ENCODE data around the gene MINDY2. TPM values are rescaled to one million over a fixed set of nuclear protein-coding genes. Genes with fewer than 3 reads are reported as not detected.

The MINDY2 gene
- 10 to 100 TPM; 10.7 to 14.6 TPM for total RNA-seq

- ATAC-seq (peak; percentile 96 to 99), DNase-seq (ENCODE audit: low spot score in 2 of 2) (peak; percentile 92 to 97)
- peaks cover 6 to 8% of the 10 kb centered on the region in 2 donors for H3K36me3 Mint-ChIP-seq
- H3K27ac Mint-ChIP-seq, result peak within 1 kb of the TSS; percentile 91 to 95
- peaks cover 0 to 5% of the 10 kb centered on the region in 2 donors for H3K9me3 Mint-ChIP-seq
Observed at GRCh38 chr15:58770857-58771620, at the start of gene MINDY2. Gene MINDY2, plus strand, starts transcription at chr15:58771302. Its CDS starts 94 bp downstream, at chr15:58771396.

GRCh38 chr15:58724466-58724865 lies 46.6 kb upstream of the MINDY2 start:
- DNase-seq (ENCODE audit: low spot score in 2 of 2) (no peak), ATAC-seq (peak; percentile 29 to 32)
- Mint-ChIP-seq H3K27ac (no peak overlapping the region), H3K36me3 (peaks cover 0 to 16% of the 10 kb centered on the region in 2 donors), H3K9me3 (no peaks in the 10 kb centered on the region)

DNA sequence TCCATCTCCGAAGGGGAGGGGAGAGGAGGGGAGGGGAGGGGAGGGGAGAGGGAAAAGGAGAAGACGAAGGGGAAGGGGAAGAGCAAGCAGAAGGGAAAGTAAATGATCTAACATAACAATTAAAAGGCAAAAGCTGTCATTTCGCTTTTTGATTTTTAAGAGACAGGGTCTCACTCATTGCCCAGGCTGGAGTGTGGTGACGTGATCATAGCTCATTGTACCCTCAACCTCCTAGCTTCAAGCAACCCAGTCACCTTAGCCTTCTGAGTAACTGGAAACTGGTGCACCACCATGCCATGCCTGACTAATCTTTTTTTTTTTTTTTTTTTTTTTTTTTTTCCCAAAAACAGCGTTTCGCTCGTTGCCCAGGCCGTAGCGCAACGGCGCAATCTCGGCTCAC lies 44.2 kb upstream of the MINDY2 start:
- no peak overlapping the region for H3K27ac Mint-ChIP-seq
- DNase-seq (ENCODE audit: low spot score in 2 of 2), result no peak
- no peaks in the 10 kb centered on the region for H3K9me3 Mint-ChIP-seq
- H3K36me3 Mint-ChIP-seq, result peaks cover 0 to 16% of the 10 kb centered on the region in 2 donors
- peak in 1 of 2 donors; percentile 61 for ATAC-seq

DNA sequence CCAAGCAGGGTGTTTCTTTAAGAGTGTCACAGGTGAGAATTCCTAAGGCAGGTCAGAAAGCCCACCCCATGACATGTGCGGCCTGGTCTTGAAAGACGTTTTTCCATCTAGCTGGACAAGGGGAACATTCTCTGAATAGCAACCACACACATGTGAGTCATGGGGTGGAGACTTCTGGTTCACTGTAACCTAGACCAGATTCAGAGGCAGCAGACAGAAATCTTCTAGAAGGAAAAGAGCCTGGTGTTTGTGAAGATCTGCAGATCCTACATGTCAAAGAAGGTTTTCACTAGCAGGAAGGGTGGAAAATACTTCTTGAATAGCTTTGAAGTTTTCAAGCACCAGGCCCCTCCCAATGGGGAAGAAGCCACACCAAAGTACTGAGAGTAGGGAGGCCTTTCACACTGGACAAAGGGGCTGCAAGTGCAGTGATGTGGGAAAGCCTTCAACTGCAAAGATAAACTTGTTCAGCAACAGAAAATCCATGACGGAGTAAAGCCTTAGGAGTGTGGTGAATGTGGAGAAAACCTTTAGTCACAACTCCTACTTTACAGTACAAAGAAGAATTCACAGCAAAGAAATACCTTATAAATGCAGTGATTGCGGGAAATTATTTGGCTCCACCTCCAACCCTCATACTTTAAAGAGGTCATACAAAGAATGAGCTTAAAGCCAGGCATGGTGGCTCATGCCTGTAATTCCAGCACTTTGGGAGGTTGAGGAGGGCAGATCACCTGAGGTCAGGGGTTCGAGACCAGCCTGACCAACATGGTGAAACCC lies 39.2 kb upstream of the MINDY2 start:
- Mint-ChIP-seq H3K27ac (peak overlapping the region in 1 of 2 donors; percentile 12), H3K9me3 (no peaks in the 10 kb centered on the region), H3K36me3 (peaks cover 0 to 28% of the 10 kb centered on the region in 2 donors)
- DNase-seq (ENCODE audit: low spot score in 2 of 2) (no peak), ATAC-seq (no peak)

GRCh38 chr15:58732625-58733363 lies 38.3 kb upstream of the MINDY2 start:
- Mint-ChIP-seq H3K27ac (no peak overlapping the region), H3K36me3 (peaks cover 0 to 28% of the 10 kb centered on the region in 2 donors), H3K9me3 (no peaks in the 10 kb centered on the region)
- no peak for ATAC-seq
- no peak for DNase-seq (ENCODE audit: low spot score in 2 of 2)

DNA sequence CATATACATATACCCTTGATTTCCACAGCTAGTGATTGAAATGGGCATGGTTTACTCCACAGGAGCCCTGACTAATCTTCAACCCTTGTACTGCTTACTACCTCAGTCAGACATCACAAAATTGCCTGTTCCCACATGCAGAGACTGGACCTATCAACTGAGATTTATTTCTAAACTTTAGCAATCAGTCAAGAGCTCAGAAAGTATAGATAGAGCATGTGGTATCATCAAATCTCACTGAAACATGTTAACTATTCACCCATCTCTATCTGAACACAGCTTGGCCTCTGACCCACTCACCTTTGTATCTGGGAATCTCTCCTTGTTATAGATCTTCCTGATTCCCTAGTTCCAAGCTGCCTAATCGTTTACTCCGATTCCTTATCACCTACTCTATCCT lies 36.2 kb upstream of the MINDY2 start:
- peaks cover 0 to 28% of the 10 kb centered on the region in 2 donors for H3K36me3 Mint-ChIP-seq
- H3K27ac Mint-ChIP-seq, result no peak overlapping the region
- DNase-seq (ENCODE audit: low spot score in 2 of 2) (no peak), ATAC-seq (no peak)
- no peaks in the 10 kb centered on the region for H3K9me3 Mint-ChIP-seq

DNA sequence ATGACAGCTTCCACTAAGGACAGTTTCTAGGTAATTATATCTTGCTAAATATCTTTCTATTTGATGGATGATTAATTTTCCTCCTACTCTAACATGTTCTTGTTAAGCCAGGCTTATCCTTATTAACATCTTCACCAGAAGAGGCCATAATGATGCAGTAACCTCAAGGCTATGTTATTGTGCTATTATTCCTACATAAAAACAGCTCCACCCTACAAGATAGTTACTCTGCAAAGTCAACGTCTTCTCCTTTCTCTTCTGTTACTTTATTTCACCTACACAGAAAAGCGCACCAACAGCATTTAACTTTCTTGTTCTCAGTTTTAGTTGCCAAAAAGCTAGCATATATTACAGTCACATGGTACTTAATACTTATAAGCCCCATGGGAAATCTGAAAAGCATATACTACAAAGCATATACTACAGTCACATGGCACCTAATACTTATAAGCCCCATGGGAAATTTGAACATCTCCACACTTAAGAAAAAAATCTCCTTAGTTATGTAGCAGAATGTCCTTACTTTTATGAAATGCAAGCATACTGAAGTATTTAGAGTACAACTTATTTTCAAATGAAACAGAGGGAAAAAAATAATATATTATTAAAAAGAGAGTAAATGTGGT lies 35.0 kb upstream of the MINDY2 start:
- H3K27ac Mint-ChIP-seq, result no peak overlapping the region
- no peaks in the 10 kb centered on the region for H3K9me3 Mint-ChIP-seq
- H3K36me3 Mint-ChIP-seq, result peaks cover 0 to 19% of the 10 kb centered on the region in 2 donors
- ATAC-seq, result no peak
- DNase-seq (ENCODE audit: low spot score in 2 of 2), result no peak

- ATAC-seq, result no peak
- H3K36me3 Mint-ChIP-seq, result peaks cover 0 to 8% of the 10 kb centered on the region in 2 donors
- H3K27ac Mint-ChIP-seq, result no peak overlapping the region
- H3K9me3 Mint-ChIP-seq, result no peaks in the 10 kb centered on the region
- no peak for DNase-seq (ENCODE audit: low spot score in 2 of 2)
Observed at GRCh38 chr15:58737298-58737697, 33.8 kb upstream of the MINDY2 start.

GRCh38 chr15:58738046-58738707 lies 32.9 kb upstream of the MINDY2 start:
- Mint-ChIP-seq H3K36me3 (no peaks in the 10 kb centered on the region), H3K27ac (peak overlapping the region; percentile 37 to 53), H3K9me3 (no peaks in the 10 kb centered on the region)
- ATAC-seq (peak in 1 of 2 donors; percentile 68), DNase-seq (ENCODE audit: low spot score in 2 of 2) (no peak)

DNA sequence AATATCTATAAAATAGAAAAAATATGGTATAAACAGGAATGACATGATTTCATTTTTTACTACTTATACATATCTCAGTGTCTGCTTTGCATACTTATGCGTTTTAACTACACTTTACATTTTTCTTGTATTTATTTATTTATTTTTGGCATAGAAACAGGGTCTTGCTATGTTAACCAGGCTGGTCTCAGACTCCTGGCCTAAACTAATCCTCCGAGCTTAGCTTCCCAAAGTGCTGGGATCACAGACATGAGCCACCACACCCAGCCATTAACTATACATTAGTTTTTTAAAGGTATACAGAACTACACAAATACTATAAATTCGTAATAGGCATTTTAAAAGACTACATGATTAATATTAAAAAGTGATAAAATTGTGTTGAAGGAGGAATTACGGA lies 30.7 kb upstream of the MINDY2 start:
- DNase-seq (ENCODE audit: low spot score in 2 of 2), result no peak
- Mint-ChIP-seq H3K36me3 (no peaks in the 10 kb centered on the region), H3K9me3 (no peaks in the 10 kb centered on the region), H3K27ac (no peak overlapping the region)
- no peak for ATAC-seq

- H3K27ac Mint-ChIP-seq, result no peak overlapping the region
- no peaks in the 10 kb centered on the region for H3K9me3 Mint-ChIP-seq
- DNase-seq (ENCODE audit: low spot score in 2 of 2) (no peak), ATAC-seq (no peak)
- no peaks in the 10 kb centered on the region for H3K36me3 Mint-ChIP-seq
Observed at GRCh38 chr15:58741032-58741431, 30.1 kb upstream of the MINDY2 start.

- no peak for DNase-seq (ENCODE audit: low spot score in 2 of 2)
- Mint-ChIP-seq H3K27ac (no peak overlapping the region), H3K36me3 (no peaks in the 10 kb centered on the region), H3K9me3 (no peaks in the 10 kb centered on the region)
- ATAC-seq, result peak in 1 of 2 donors; percentile 57
Observed at GRCh38 chr15:58742022-58742813, 28.9 kb upstream of the MINDY2 start.

DNA sequence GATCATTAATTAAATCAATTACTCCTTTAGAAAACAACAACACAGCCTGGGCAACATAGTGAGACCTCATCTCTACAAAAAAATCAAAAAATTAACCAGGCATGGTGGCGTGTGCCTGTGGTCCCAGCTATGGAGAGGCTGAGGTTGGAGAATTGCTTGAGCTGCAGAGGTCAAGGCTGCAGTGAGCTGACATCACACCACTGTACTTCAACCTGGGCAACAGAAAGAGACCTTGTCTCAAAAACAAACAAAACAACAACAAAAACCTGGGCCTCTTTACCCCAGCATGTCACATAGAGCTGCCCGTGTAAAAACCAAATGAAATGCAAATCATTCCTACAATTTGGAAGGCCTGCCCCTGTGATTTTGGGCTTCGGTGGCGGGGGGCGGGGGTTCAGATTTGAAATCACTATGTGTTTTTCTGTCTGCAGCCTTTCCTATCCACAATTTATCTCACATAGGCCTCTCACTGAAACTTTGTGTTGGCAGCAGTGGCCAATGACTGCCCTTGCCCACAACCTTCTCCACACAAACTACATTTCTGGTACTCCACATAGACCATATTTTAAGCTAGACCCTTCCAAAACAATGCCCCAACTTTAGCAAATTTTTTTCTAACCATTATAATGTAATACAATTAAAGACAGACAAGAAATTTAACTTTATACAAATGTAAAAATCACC lies 28.1 kb upstream of the MINDY2 start:
- peaks cover 1 to 2% of the 10 kb centered on the region in 2 donors for H3K36me3 Mint-ChIP-seq
- no peak overlapping the region for H3K27ac Mint-ChIP-seq
- DNase-seq (ENCODE audit: low spot score in 2 of 2), result no peak
- H3K9me3 Mint-ChIP-seq, result no peaks in the 10 kb centered on the region
- ATAC-seq, result no peak

GRCh38 chr15:58746174-58746573 lies 24.9 kb upstream of the MINDY2 start:
- no peak for ATAC-seq
- H3K36me3 Mint-ChIP-seq, result peaks cover 11 to 17% of the 10 kb centered on the region in 2 donors

More at GRCh38 chr15:58746174-58746573, 24.9 kb upstream of the MINDY2 start:
- no peak overlapping the region for H3K27ac Mint-ChIP-seq
- no peak for DNase-seq (ENCODE audit: low spot score in 2 of 2)
- H3K9me3 Mint-ChIP-seq, result no peaks in the 10 kb centered on the region
